Common myeloid progenitor, CD34-positive (primary cell): ENCODE measurements around the gene MBTPS1.
"Not testable (repeated sequence)": the region's sequence is repeated elsewhere in the genome, so short reads cannot be mapped to it uniquely, and the experiment has no call there.

ENCODE experiments used
- CTCF ChIA-PET: fragments of 350-600 bp; sonication (Branson Sonifier 250); formaldehyde crosslinking; loops from one replicate; lab custom pipeline; 2021; ENCODE audit warnings: antibody characterized with exemption; lab: Charles Lee
- POLR2A ChIA-PET: fragments of 350-600 bp; sonication (Branson Sonifier 250); formaldehyde crosslinking; loops from one replicate; lab custom pipeline; 2021; ENCODE audit warnings: antibody characterized with exemption; lab: Charles Lee
- DNase-seq, 3 donors: peaks; one replicate each; pipeline versions ENCODE4 v3.0.0 to v3.0.0-alpha.2; 2013
- H3K27ac ChIP-seq, 2 experiments: 1 replicate in 1 of 2; 2 replicates in 1 of 2; pipeline ENCODE4 v1.7.0; 2013; ENCODE audit warnings: inconsistent platforms in 2 of 2, low read length in 2 of 2, mild to moderate bottlenecking in 2 of 2, low read depth in 1 of 2, moderate library complexity in 1 of 2; ENCODE audit not compliant: severe bottlenecking in 2 of 2, insufficient read depth in 1 of 2, poor library complexity in 1 of 2
- H3K27me3 ChIP-seq, 5 experiments: replicated peaks in 2 of 5; 1 replicate in 3 of 5; 2 replicates in 2 of 5; pipeline versions ENCODE4 v1.6.1 to v1.7.0; 2013; ENCODE audit warnings: low read length in 4 of 5, mild to moderate bottlenecking in 2 of 5, moderate library complexity in 2 of 5, inconsistent platforms in 1 of 5; ENCODE audit not compliant: insufficient read depth in 5 of 5, control insufficient read depth in 4 of 5
- H3K36me3 ChIP-seq, 4 experiments: 1 replicate in 2 of 4; 2 replicates in 2 of 4; pipeline versions ENCODE4 v1.6.1 to v1.7.0; 2013; ENCODE audit warnings: low read length in 3 of 4, control low read depth in 1 of 4, mild to moderate bottlenecking in 1 of 4; ENCODE audit not compliant: control insufficient read depth in 4 of 4, insufficient read depth in 4 of 4
- H3K4me1 ChIP-seq, 4 experiments: 1 replicate in 3 of 4; 2 replicates in 1 of 4; pipeline versions ENCODE4 v1.6.1 to v1.7.1; 2013; ENCODE audit warnings: low read length in 3 of 4, mild to moderate bottlenecking in 3 of 4, control low read depth in 1 of 4, inconsistent platforms in 1 of 4, moderate library complexity in 1 of 4; ENCODE audit not compliant: control insufficient read depth in 4 of 4, insufficient read depth in 4 of 4; ENCODE audit errors: control extremely low read depth in 1 of 4
- H3K4me3 ChIP-seq, 7 experiments: 1 replicate in 4 of 7; 2 replicates in 3 of 7; pipeline versions ENCODE4 v1.5.1 to v1.7.0; 2013; ENCODE audit warnings: mild to moderate bottlenecking in 7 of 7, low read length in 6 of 7, moderate library complexity in 6 of 7, inconsistent platforms in 2 of 7, low read depth in 2 of 7, control low read depth in 1 of 7; ENCODE audit not compliant: insufficient read depth in 4 of 7, control insufficient read depth in 1 of 7; ENCODE audit errors: extremely low read depth in 1 of 7
- H3K9me3 ChIP-seq, 5 experiments: 1 replicate in 4 of 5; 2 replicates in 1 of 5; pipeline versions ENCODE4 v1.6.1 to v1.7.1; 2013; ENCODE audit warnings: low read length in 4 of 5, mild to moderate bottlenecking in 2 of 5, inconsistent platforms in 1 of 5, low read depth in 1 of 5, moderate library complexity in 1 of 5; ENCODE audit not compliant: control insufficient read depth in 4 of 5, insufficient read depth in 2 of 5; ENCODE audit errors: control extremely low read depth in 1 of 5
- WGBS: methylation state at CpG from one replicate; pipeline ENCODE4 v1.1.5; 2013; ENCODE audit not compliant: insufficient coverage; 5-methylcytosine and 5-hydroxymethylcytosine counted together

Gene MBTPS1

DNA sequence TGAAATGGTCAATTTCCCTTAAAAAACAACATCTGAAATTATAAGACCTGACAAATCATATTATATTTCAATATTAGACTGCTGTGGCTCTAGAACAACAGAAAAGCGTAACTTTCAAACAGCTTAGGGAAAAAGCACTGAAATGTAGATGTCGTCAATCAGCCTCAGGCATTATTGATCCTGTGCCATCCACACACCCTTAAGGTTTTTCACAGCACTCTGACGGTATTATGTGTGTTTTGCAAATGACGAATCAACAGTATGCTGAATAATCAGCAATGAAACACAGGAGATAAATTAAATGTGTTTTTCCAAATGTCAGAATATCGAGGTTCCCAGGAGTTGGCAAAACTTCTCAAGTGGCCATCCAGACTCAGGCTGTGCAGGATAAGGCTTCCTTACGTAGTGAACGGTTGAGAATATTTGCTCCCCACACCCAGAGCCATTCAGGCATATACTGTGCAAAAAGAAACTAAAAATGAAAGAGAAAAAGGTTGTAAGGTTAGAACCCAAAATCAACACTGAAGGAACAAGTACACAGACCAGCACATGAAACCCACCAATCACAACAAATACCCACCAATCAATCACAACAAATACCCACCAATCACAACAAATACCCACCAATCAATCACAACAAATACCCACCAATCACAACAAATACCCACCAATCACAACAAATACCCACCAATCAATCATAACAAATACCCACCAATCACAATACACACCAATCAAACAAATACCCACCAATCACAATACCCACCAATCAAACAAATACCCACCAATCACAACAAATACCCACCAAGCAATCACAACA, 7.7 kb upstream of the MBTPS1 start:
- H3K27me3 ChIP-seq, result peaks cover 0 to 4% (median 0%) of the 10 kb centered on the region in 5 experiments
- WGBS, result 96% methylated on average over 5 of the region's 7 CpGs
- no peak overlapping the region for H3K27ac ChIP-seq
- no peak overlapping the region for H3K4me3 ChIP-seq
- H3K4me1 ChIP-seq, result no peaks in the 10 kb centered on the region
- H3K9me3 ChIP-seq, result no peaks in the 10 kb centered on the region
- no peak for DNase-seq
- CTCF ChIA-PET, result interaction anchor here (1.5 kb wide), 1 partner anchor 63 kb away, joined by 3 read pairs; no protein-coding TSS in a partner anchor
- H3K36me3 ChIP-seq, result peaks cover 7 to 31% (median 15%) of the 10 kb centered on the region in 4 experiments
- POLR2A ChIA-PET, result no interaction called here

- no peak overlapping the region for H3K4me3 ChIP-seq
- H3K27ac ChIP-seq, result no peak overlapping the region
- H3K27me3 ChIP-seq, result peaks cover 0 to 5% (median 3%) of the 10 kb centered on the region in 5 experiments
- ChIA-PET CTCF (no interaction called here), POLR2A (no interaction called here)
- whole genome bisulfite sequencing, result 100% methylated on average over 2 of the region's 10 CpGs
- H3K4me1 ChIP-seq, result peaks cover 3 to 13% (median 11%) of the 10 kb centered on the region in 4 experiments
- H3K9me3 ChIP-seq, result no peaks in the 10 kb centered on the region
- DNase-seq, result no peak
- H3K36me3 ChIP-seq, result peaks cover 0 to 20% (median 12%) of the 10 kb centered on the region in 4 experiments
Measured at GRCh38 chr16:84121007-84121406, 4.3 kb upstream of the MBTPS1 start.

DNA sequence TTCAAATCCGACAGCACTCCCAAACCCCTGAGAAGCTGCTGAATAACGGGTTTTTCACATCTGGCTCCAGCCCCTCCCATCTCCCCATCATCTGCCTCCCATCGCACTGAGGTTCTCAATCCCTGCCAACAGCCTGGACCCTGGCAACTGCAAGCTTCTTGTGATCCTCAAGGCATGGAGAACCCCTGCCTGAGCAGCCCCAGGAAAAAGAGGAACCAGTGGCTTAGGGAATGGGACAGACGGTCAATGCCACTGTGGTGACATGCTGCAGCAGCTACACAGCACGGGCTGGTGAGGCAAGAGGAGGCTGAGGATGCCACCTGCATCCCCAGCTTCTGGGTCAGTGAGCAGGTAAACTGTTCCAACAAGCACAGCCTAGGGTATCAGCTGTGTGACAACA, 3.3 kb upstream of the MBTPS1 start:
- Histone ChIP-seq H3K27me3 (peaks cover 0 to 5% (median 3%) of the 10 kb centered on the region in 5 experiments), H3K27ac (no peak overlapping the region), H3K4me3 (no peak overlapping the region), H3K4me1 (peaks cover 8 to 22% (median 19%) of the 10 kb centered on the region in 4 experiments), H3K9me3 (no peaks in the 10 kb centered on the region), H3K36me3 (peaks cover 0 to 20% (median 12%) of the 10 kb centered on the region in 4 experiments)
- no peak for DNase-seq
- ChIA-PET POLR2A (no interaction called here), CTCF (interaction anchor here (1.8 kb wide), 1 partner anchor 14 kb away, joined by 5 read pairs; no protein-coding TSS in a partner anchor)
- WGBS, result 76% methylated on average over 5 of the region's 5 CpGs

- Histone ChIP-seq H3K4me1 (peaks cover 8 to 27% (median 20%) of the 10 kb centered on the region in 4 experiments), H3K27me3 (peaks cover 0 to 5% (median 3%) of the 10 kb centered on the region in 5 experiments), H3K36me3 (peaks cover 0 to 19% (median 10%) of the 10 kb centered on the region in 4 experiments), H3K9me3 (no peaks in the 10 kb centered on the region), H3K27ac (no peak overlapping the region), H3K4me3 (no peak overlapping the region)
- 96% methylated on average over 13 of the region's 13 CpGs for WGBS
- DNase-seq, result no peak
- POLR2A ChIA-PET, result no interaction called here
- CTCF ChIA-PET, result interaction anchor here (1.0 to 1.8 kb wide), 2 partner anchors 13 to 15 kb away, joined by 3 to 5 read pairs; no protein-coding TSS in a partner anchor
Measured at GRCh38 chr16:84119368-84119767, 2.6 kb upstream of the MBTPS1 start.

- Histone ChIP-seq H3K36me3 (peaks cover 0 to 13% (median 6%) of the 10 kb centered on the region in 4 experiments), H3K4me1 (peaks cover 8 to 31% (median 21%) of the 10 kb centered on the region in 4 experiments)
- CTCF ChIA-PET, result interaction anchor here (1.0 to 2.7 kb wide), 4 partner anchors 12 to 61 kb away, joined by 3 to 13 read pairs (median 4); no protein-coding TSS in a partner anchor
- DNase-seq, H3K27ac ChIP-seq, H3K4me3 ChIP-seq, H3K9me3 ChIP-seq, POLR2A ChIA-PET, H3K27me3 ChIP-seq: not testable (repeated sequence)
- WGBS, result 100% methylated on average over 1 of the region's 5 CpGs
Measured at GRCh38 chr16:84118315-84118714, 1.6 kb upstream of the MBTPS1 start.

DNA sequence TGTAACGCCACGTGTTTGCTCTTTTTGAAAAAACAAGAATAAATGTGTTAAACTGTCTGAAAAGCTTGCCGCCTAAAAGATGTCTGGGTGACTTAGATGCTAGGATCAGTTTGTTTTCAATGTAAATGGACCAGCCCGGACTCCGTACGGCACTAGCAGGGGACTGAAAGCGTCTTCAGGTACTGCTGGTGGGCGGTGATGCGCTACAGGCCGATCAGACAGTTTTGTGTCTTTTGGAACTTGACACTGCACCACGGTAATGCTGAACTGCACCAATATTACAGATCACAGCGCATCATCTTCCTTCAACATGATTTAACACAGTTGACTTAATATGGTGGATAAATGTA, 727 bp upstream of the MBTPS1 start:
- POLR2A ChIA-PET, result interaction anchor here (0.6 to 1.3 kb wide), 3 partner anchors 16 to 60 kb away, joined by 3 to 4 read pairs (median 3); no protein-coding TSS in a partner anchor
- H3K27ac ChIP-seq, result peak overlapping the region in 1 of 2 experiments; percentile 93

More for the DNA sequence above, 727 bp upstream of the MBTPS1 start:
- H3K9me3 ChIP-seq, result no peaks in the 10 kb centered on the region
- CTCF ChIA-PET, result interaction anchor here (1.2 to 2.7 kb wide), 5 partner anchors 22 to 70 kb away, joined by 3 to 13 read pairs (median 7); partner anchors contain the start of gene TAF1C
- H3K4me3 ChIP-seq, result peak overlapping the region; percentile 71 to 94 (median 89)
- DNase-seq, result peak; percentile 25 to 61 (median 59)
- peaks cover 0 to 5% (median 3%) of the 10 kb centered on the region in 5 experiments for H3K27me3 ChIP-seq
- 6% methylated on average over 10 of the region's 12 CpGs for WGBS
- H3K36me3 ChIP-seq, result peaks cover 0 to 4% (median under 1%) of the 10 kb centered on the region in 4 experiments
- peaks cover 8 to 31% (median 21%) of the 10 kb centered on the region in 4 experiments for H3K4me1 ChIP-seq
